DND-41 (cell line): Measurements from ENCODE around the gene SHISA9.

Experiments used
- ATAC-seq: fragments of 200-7000 bp; cut with Tn5 transposase; 3 replicates; pipeline ENCODE4 v1.9.1; 2021; ENCODE audit warnings: low read depth; ENCODE audit not compliant: insufficient read depth
- DNase-seq: peaks from one replicate; pipeline ENCODE4 v3.0.0-alpha.2; 2020
- H2AFZ ChIP-seq: 2 replicates; pipeline ENCODE4 v1.6.0; 2012; ENCODE audit warnings: low read depth, low read length
- H3K27ac ChIP-seq: 2 replicates; pipeline ENCODE4 v1.5.1; 2012; ENCODE audit warnings: low read length, inconsistent platforms
- H3K27me3 ChIP-seq: fragments of 200-600 bp; sonication (generic); 2 replicates; pipeline ENCODE4 v1.6.0; 2012; ENCODE audit warnings: low read length, mild to moderate bottlenecking, inconsistent platforms; ENCODE audit not compliant: insufficient read depth, poor library complexity
- H3K36me3 ChIP-seq: 2 replicates; pipeline ENCODE4 v1.5.1; 2012; ENCODE audit warnings: low read length, inconsistent platforms; ENCODE audit not compliant: insufficient read depth
- H3K4me1 ChIP-seq: 2 replicates; pipeline ENCODE4 v1.5.1; 2012; ENCODE audit warnings: mild to moderate bottlenecking, low read length; ENCODE audit not compliant: insufficient read depth
- H3K4me2 ChIP-seq: 2 replicates; pipeline ENCODE4 v1.6.0; 2012; ENCODE audit warnings: mild to moderate bottlenecking, moderate library complexity, low read length, inconsistent platforms; ENCODE audit not compliant: insufficient read depth
- H3K4me3 ChIP-seq, 2 experiments: fragments of 200-600 bp in 1 of 2; shearing (Covaris generic) in 1 of 2; 2 replicates each; pipeline ENCODE4 v1.5.1; 2012 to 2016; ENCODE audit warnings: inconsistent platforms in 2 of 2, low read length in 2 of 2, mild to moderate bottlenecking in 2 of 2, low read depth in 1 of 2, moderate library complexity in 1 of 2
- H3K79me2 ChIP-seq: 2 replicates; pipeline ENCODE4 v1.6.0; 2012; ENCODE audit warnings: low read length, inconsistent platforms; ENCODE audit not compliant: insufficient read depth
- H3K9ac ChIP-seq: 2 replicates; pipeline ENCODE4 v1.6.0; 2012; ENCODE audit warnings: low read depth, mild to moderate bottlenecking, inconsistent platforms, low read length, moderate library complexity
- H3K9me3 ChIP-seq: 2 replicates; pipeline ENCODE4 v1.5.1; 2012; ENCODE audit warnings: low read length, moderate library complexity, mild to moderate bottlenecking, inconsistent platforms; ENCODE audit not compliant: insufficient read depth, severe bottlenecking
- H4K20me1 ChIP-seq: 2 replicates; pipeline ENCODE4 v1.6.0; 2012; ENCODE audit warnings: low read length; ENCODE audit not compliant: insufficient read depth
- CTCF ChIP-seq: IDR thresholded peaks from 2 replicates; pipeline ENCODE4 v1.5.1; 2012; ENCODE audit warnings: borderline replicate concordance, low read length, moderate library complexity, mild to moderate bottlenecking; ENCODE audit not compliant: poor library complexity, severe bottlenecking; ENCODE audit errors: extremely low read depth
- EZH2 ChIP-seq: IDR thresholded peaks from 3 replicates; pipeline ENCODE4 v1.6.1; 2012; ENCODE audit warnings: borderline replicate concordance, low read depth, mild to moderate bottlenecking, moderate library complexity, low read length, inconsistent platforms; ENCODE audit not compliant: severe bottlenecking

Gene SHISA9

DNA sequence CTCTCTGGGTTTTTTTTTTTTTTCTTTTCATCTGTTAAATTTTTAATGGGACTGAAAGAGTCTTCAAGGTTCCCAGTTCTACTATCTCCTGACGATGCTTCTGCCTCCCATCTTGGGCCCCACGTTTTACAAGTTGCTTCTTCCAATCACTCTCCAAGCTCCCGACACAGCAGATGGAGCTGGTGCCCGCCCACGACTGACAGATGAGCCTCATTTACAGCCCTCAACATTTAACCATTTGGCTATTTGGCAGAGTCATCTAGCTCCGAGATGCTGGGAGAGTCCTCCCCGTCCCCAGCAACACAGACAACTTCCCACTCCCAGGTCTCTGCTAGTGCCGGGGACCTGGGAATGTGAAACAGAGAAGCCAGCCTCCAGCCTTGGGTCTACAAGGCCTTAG is 276.9 kb downstream of the SHISA9 start:
- no peak overlapping the region for H3K4me3 ChIP-seq
- ATAC-seq (no peak), DNase-seq (no peak)
- H3K4me2 ChIP-seq = no peak overlapping the region
- H2AFZ ChIP-seq = no peak overlapping the region
- no peaks in the 10 kb centered on the region for H3K36me3 ChIP-seq
- TF ChIP-seq EZH2 (no peak), CTCF (no peak)
- no peaks in the 10 kb centered on the region for H4K20me1 ChIP-seq
- peaks cover 2% of the 10 kb centered on the region for H3K27me3 ChIP-seq
- no peaks in the 10 kb centered on the region for H3K79me2 ChIP-seq
- H3K9ac ChIP-seq = no peak overlapping the region
- no peaks in the 10 kb centered on the region for H3K4me1 ChIP-seq
- no peaks in the 10 kb centered on the region for H3K9me3 ChIP-seq
- no peak overlapping the region for H3K27ac ChIP-seq

- Histone ChIP-seq H3K9me3 (no peaks in the 10 kb centered on the region), H4K20me1 (no peaks in the 10 kb centered on the region), H3K4me2 (no peak overlapping the region), H3K9ac (no peak overlapping the region), H3K4me1 (no peaks in the 10 kb centered on the region), H3K79me2 (no peaks in the 10 kb centered on the region), H2AFZ (no peak overlapping the region), H3K4me3 (no peak overlapping the region), H3K36me3 (no peaks in the 10 kb centered on the region), H3K27me3 (peaks cover 5% of the 10 kb centered on the region), H3K27ac (no peak overlapping the region)
- no peak for TF ChIP-seq EZH2
- TF ChIP-seq CTCF = no peak
- ATAC-seq (no peak), DNase-seq (no peak)
Observed at GRCh38 chr16:13181432-13181831, 280.0 kb downstream of the SHISA9 start.

DNA sequence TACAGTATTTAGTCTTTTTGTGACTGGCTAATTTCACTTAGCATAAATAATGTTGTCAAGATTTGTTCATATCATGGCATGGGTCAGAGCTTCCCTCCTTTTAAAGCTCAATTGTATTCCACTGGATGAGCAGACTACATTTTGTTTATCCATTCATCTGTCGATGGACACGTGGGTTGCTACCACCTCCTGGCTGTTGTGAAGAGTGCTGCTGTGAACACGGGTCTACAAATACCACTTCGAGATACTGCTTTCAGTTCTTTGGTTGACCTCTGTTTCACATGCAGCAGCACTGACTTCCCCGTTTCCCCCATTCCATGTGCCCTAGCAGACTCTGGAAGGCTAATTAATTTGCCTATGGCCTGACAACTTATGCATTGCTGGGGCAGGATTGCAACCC is 285.4 kb downstream of the SHISA9 start:
- H3K4me2 ChIP-seq = no peak overlapping the region
- H3K27ac ChIP-seq = no peak overlapping the region
- H3K36me3 ChIP-seq = no peaks in the 10 kb centered on the region
- H3K4me3 ChIP-seq = no peak overlapping the region
- no peak overlapping the region for H3K9ac ChIP-seq
- H3K9me3 ChIP-seq = no peaks in the 10 kb centered on the region
- no peaks in the 10 kb centered on the region for H3K4me1 ChIP-seq
- H3K27me3 ChIP-seq = peaks cover 5% of the 10 kb centered on the region
- no peak for ATAC-seq
- TF ChIP-seq CTCF = no peak
- TF ChIP-seq EZH2 = no peak
- H4K20me1 ChIP-seq = no peaks in the 10 kb centered on the region
- H3K79me2 ChIP-seq = no peaks in the 10 kb centered on the region
- DNase-seq = no peak
- H2AFZ ChIP-seq = no peak overlapping the region

DNA sequence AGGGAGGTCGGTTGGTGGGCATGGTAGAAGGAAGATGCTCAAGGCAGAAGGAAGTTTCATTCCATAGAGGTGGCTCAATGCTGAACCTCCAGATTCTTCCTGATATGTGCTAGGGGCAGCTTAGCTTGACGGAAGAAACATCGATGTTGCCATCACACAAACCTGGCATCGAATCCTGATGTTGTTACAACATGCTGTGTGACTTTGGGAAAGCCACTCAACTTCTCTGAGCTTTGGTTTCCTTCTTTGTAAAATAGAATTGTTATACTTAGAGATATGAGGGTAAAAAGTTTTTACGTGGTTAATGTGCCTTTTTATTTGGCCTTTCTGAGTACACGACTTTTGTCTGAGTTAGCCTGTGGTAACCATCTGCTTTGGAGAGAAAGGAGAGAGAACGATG is 287.9 kb downstream of the SHISA9 start:
- Histone ChIP-seq H3K27me3 (peaks cover 2% of the 10 kb centered on the region), H3K4me2 (no peak overlapping the region), H2AFZ (no peak overlapping the region), H4K20me1 (no peaks in the 10 kb centered on the region), H3K4me1 (no peaks in the 10 kb centered on the region), H3K9me3 (no peaks in the 10 kb centered on the region), H3K9ac (no peak overlapping the region), H3K79me2 (no peaks in the 10 kb centered on the region), H3K36me3 (no peaks in the 10 kb centered on the region), H3K4me3 (no peak overlapping the region), H3K27ac (no peak overlapping the region)
- no peak for DNase-seq
- ATAC-seq = no peak
- TF ChIP-seq CTCF (no peak), EZH2 (no peak)
